Right ventricle myocardium inferior (tissue), 1 donor: ENCODE data around the gene HSPA13. TPM values are rescaled to one million over a fixed set of nuclear protein-coding genes. Genes with fewer than 3 reads are reported as not detected.
"Not testable (repeated sequence)": the region's sequence is repeated elsewhere in the genome, so short reads cannot be mapped to it uniquely, and the experiment has no call there.

Experiments
- ATAC-seq: fragments of 200-7000 bp; cut with Tn5 transposase; one replicate; pipeline ENCODE4 v1.9.1; 2020; ENCODE audit warnings: mild to moderate bottlenecking, moderate library complexity
- DNase-seq: peaks from one replicate; pipeline ENCODE4 v3.0.0; 2021; ENCODE audit errors: missing footprints
- intact Hi-C: fragments of 100-400 bp; cut with DNase I; formaldehyde crosslinking; loops from one replicate; pipeline ENCODE4 v1.11.0; 2022
- total RNA-seq: library from RNA; stranded (reverse); fragmentation: NEBNext Ultra II Directional; extraction: Animal tissue kit (Norgen Biotek cat#: 25700); gene quantifications from one replicate; pipeline ENCODE4 v1.2.1, GENCODE V29; 2021
- donor health status: DM: no; HTN: yes; CAD: no; lungs with severe emphysema.

The HSPA13 gene
- total RNA-seq, 1 donor from 2014 or later = 12.7 TPM

- no peak for ATAC-seq
- intact Hi-C loops = no loop called here
- no peak for DNase-seq
Measured at GRCh38 chr21:14353231-14353630, 29.7 kb downstream of the HSPA13 start.

- DNase-seq, ATAC-seq, intact Hi-C loops: not testable (repeated sequence)
Measured at GRCh38 chr21:14327346-14327745, 55.6 kb downstream of the HSPA13 start.

- ATAC-seq (no peak), DNase-seq (no peak)
- intact Hi-C loops = no loop called here
Measured at GRCh38 chr21:14325595-14325994, 57.4 kb downstream of the HSPA13 start.

Other genes starting within 250 kb of the HSPA13 start
- not detected for gene LIPI, start 172.2 kb downstream of the HSPA13 start, total RNA-seq
- 0.14 TPM for gene RBM11, start 167.0 kb downstream of the HSPA13 start, total RNA-seq
- 2.4 TPM for gene SAMSN1, start 163.2 kb upstream of the HSPA13 start, total RNA-seq